Measurements from ENCODE around the gene TMEM123. TPM values are rescaled to one million over a fixed set of nuclear protein-coding genes. Genes with fewer than 3 reads are reported as not detected.

TMEM123 gene
- total and polyA plus RNA-seq, 2 of the 8 experiments (the other 6 are each of a cell fraction or from before 2014, with no cell fraction given): 75.5 to 80.1 TPM

DNA sequence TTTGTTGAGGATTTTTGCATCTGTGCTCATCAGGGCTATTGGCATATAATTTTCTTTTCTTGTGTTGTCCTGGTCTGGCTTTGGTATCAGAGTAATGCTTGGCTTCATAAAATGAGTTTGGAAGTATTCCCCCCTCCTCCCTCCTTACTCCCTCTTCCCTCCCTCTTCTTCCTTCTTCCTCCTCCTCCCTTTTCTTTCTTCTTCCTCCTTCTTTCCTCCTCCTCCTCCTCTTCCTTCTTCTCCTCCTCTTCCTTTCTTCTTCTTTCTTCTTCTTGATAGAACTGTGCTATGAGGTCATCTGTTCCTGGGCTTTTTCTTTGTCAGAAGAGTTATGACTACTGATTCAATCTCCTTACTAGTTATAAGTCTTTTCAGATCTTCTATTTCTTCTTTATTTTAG is 95.4 kb downstream of the TMEM123 start (continued):
- TF ChIP-seq, protein P1, sequence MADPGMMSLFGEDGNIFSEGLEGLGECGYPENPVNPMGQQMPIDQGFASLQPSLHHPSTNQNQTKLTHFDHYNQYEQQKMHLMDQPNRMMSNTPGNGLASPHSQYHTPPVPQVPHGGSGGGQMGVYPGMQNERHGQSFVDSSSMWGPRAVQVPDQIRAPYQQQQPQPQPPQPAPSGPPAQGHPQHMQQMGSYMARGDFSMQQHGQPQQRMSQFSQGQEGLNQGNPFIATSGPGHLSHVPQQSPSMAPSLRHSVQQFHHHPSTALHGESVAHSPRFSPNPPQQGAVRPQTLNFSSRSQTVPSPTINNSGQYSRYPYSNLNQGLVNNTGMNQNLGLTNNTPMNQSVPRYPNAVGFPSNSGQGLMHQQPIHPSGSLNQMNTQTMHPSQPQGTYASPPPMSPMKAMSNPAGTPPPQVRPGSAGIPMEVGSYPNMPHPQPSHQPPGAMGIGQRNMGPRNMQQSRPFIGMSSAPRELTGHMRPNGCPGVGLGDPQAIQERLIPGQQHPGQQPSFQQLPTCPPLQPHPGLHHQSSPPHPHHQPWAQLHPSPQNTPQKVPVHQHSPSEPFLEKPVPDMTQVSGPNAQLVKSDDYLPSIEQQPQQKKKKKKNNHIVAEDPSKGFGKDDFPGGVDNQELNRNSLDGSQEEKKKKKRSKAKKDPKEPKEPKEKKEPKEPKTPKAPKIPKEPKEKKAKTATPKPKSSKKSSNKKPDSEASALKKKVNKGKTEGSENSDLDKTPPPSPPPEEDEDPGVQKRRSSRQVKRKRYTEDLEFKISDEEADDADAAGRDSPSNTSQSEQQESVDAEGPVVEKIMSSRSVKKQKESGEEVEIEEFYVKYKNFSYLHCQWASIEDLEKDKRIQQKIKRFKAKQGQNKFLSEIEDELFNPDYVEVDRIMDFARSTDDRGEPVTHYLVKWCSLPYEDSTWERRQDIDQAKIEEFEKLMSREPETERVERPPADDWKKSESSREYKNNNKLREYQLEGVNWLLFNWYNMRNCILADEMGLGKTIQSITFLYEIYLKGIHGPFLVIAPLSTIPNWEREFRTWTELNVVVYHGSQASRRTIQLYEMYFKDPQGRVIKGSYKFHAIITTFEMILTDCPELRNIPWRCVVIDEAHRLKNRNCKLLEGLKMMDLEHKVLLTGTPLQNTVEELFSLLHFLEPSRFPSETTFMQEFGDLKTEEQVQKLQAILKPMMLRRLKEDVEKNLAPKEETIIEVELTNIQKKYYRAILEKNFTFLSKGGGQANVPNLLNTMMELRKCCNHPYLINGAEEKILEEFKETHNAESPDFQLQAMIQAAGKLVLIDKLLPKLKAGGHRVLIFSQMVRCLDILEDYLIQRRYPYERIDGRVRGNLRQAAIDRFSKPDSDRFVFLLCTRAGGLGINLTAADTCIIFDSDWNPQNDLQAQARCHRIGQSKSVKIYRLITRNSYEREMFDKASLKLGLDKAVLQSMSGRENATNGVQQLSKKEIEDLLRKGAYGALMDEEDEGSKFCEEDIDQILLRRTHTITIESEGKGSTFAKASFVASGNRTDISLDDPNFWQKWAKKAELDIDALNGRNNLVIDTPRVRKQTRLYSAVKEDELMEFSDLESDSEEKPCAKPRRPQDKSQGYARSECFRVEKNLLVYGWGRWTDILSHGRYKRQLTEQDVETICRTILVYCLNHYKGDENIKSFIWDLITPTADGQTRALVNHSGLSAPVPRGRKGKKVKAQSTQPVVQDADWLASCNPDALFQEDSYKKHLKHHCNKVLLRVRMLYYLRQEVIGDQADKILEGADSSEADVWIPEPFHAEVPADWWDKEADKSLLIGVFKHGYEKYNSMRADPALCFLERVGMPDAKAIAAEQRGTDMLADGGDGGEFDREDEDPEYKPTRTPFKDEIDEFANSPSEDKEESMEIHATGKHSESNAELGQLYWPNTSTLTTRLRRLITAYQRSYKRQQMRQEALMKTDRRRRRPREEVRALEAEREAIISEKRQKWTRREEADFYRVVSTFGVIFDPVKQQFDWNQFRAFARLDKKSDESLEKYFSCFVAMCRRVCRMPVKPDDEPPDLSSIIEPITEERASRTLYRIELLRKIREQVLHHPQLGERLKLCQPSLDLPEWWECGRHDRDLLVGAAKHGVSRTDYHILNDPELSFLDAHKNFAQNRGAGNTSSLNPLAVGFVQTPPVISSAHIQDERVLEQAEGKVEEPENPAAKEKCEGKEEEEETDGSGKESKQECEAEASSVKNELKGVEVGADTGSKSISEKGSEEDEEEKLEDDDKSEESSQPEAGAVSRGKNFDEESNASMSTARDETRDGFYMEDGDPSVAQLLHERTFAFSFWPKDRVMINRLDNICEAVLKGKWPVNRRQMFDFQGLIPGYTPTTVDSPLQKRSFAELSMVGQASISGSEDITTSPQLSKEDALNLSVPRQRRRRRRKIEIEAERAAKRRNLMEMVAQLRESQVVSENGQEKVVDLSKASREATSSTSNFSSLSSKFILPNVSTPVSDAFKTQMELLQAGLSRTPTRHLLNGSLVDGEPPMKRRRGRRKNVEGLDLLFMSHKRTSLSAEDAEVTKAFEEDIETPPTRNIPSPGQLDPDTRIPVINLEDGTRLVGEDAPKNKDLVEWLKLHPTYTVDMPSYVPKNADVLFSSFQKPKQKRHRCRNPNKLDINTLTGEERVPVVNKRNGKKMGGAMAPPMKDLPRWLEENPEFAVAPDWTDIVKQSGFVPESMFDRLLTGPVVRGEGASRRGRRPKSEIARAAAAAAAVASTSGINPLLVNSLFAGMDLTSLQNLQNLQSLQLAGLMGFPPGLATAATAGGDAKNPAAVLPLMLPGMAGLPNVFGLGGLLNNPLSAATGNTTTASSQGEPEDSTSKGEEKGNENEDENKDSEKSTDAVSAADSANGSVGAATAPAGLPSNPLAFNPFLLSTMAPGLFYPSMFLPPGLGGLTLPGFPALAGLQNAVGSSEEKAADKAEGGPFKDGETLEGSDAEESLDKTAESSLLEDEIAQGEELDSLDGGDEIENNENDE (IDR thresholded peaks at IDR 0.05; ENCODE audit: insufficient replicate concordance, low read length): no peak
- no peak for TF ChIP-seq ZNF274 (IDR thresholded peaks at IDR 0.05; ENCODE audit: borderline replicate concordance, extremely low read depth, low read length)
- no peak for TF ChIP-seq POLR2A (IDR thresholded peaks at IDR 0.05; ENCODE audit: control extremely low read depth in 1 of 2, low read depth in 2 of 2, low read length in 2 of 2)
- TF ChIP-seq, protein P2, sequence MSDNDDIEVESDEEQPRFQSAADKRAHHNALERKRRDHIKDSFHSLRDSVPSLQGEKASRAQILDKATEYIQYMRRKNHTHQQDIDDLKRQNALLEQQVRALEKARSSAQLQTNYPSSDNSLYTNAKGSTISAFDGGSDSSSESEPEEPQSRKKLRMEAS (IDR thresholded peaks at IDR 0.05): no peak
- no peak for TF ChIP-seq RAD21 (IDR thresholded peaks at IDR 0.05 in 1 of 2, conservative IDR thresholded peaks at IDR 0.05 in 1 of 2; ENCODE audit: low read depth in 2 of 2, low read length in 2 of 2)
